PC-3 (cell line): ENCODE data around the gene KRTCAP2.

Experiments
- CTCF ChIP-seq: fragments of 300-600 bp; sonication (generic); conservative IDR thresholded peaks from 2 replicates; pipeline ENCODE4 v1.5.1; 2017; ENCODE audit warnings: antibody characterized with exemption, low read depth, mild to moderate bottlenecking, low read length
- EZH2 ChIP-seq: fragments of 300-600 bp; sonication (generic); IDR thresholded peaks from one replicate; pipeline ENCODE4 v1.6.1; 2017; ENCODE audit warnings: antibody characterized with exemption, mild to moderate bottlenecking, low read length; ENCODE audit not compliant: unreplicated experiment
- EZH2phosphoT487 ChIP-seq: fragments of 300-600 bp; sonication (generic); IDR thresholded peaks from 2 replicates; pipeline ENCODE4 v1.6.1; 2018; ENCODE audit warnings: mild to moderate bottlenecking, antibody characterized with exemption, low read length, borderline replicate concordance

DNA sequence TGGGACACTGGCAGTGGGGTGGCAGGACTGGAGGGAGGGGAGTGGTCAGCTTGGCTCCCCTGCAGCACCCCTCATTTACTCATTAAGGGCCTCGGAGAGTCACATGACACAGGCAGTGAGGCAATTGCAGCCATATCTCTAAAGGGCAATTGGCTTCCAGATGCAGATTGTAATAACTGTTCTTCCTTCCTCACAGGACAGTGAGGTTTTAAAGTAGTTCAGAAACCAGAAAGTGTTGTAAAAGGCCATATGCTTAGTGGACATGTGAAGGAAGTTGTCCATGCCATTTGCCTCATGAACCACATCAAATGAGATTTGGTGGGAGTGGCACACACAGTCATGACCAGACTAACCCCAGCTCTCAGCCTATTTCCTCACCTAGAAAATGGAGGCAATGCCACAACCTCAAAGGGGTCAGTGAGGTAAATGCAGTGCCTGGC lies 46.5 kb upstream of the KRTCAP2 start:
- TF ChIP-seq CTCF (no peak), EZH2 (no peak), EZH2phosphoT487 (no peak)
